Retinal pigment epithelial cell (primary cell): ENCODE results near the gene NR0B2.
"Not testable (repeated sequence)": the region's sequence is repeated elsewhere in the genome, so short reads cannot be mapped to it uniquely, and the experiment has no call there.

Source experiments
- DNase-seq: peaks from one replicate; pipeline ENCODE4 v3.0.0-alpha.2; 2010; ENCODE audit warnings: low read depth
- H3K4me3 ChIP-seq: 2 replicates; pipeline ENCODE4 v1.5.1; 2011; ENCODE audit warnings: mild to moderate bottlenecking, low read length, control low read depth, moderate library complexity
- CTCF ChIP-seq: conservative IDR thresholded peaks from 2 replicates; pipeline ENCODE4 v1.5.1; 2011; ENCODE audit warnings: low read depth, low read length, control low read depth, inconsistent platforms

Gene NR0B2

GRCh38 chr1:26889551-26890466 is 24.0 kb downstream of the NR0B2 start, which contains the start of gene GPN2:
Gene GPN2 (minus strand): TSS chr1:26890283. CDS start chr1:26890096, 187 bp downstream.
- DNase-seq = no peak
- peak within 1 kb of the TSS; percentile 86 for H3K4me3 ChIP-seq
- no peak for TF ChIP-seq CTCF

- no peak for TF ChIP-seq CTCF
- DNase-seq = no peak
- H3K4me3 ChIP-seq = no peak overlapping the region
Observed at GRCh38 chr1:26888231-26888630, 25.5 kb downstream of the NR0B2 start.

GRCh38 chr1:26887125-26887524 is 26.6 kb downstream of the NR0B2 start:
- DNase-seq = no peak
- no peak overlapping the region for H3K4me3 ChIP-seq
- TF ChIP-seq CTCF = peak; percentile 59

GRCh38 chr1:26882696-26883463 is 30.9 kb downstream of the NR0B2 start:
- no peak for TF ChIP-seq CTCF
- no peak overlapping the region for H3K4me3 ChIP-seq
- DNase-seq = no peak

- DNase-seq, H3K4me3 ChIP-seq: not testable (repeated sequence)
Observed at GRCh38 chr1:26881611-26882010, 32.2 kb downstream of the NR0B2 start.

GRCh38 chr1:26879793-26880192 is 34.0 kb downstream of the NR0B2 start:
- H3K4me3 ChIP-seq = no peak overlapping the region
- TF ChIP-seq CTCF = no peak
- no peak for DNase-seq

- no peak for DNase-seq
- H3K4me3 ChIP-seq = no peak overlapping the region
- no peak for TF ChIP-seq CTCF
Observed at GRCh38 chr1:26877326-26877725, 36.4 kb downstream of the NR0B2 start.
